Posterior cingulate gyrus (tissue), 11 donors: Measurements from ENCODE around the gene ACACA.

Source experiments
- DNase-seq, 10 donors: peaks; one replicate each; pipeline versions ENCODE4 v3.0.0 to v3.0.0-alpha.2; 2020 to 2021; ENCODE audit warnings: mixed read lengths in 3 of 10
- intact Hi-C: fragments of 100-400 bp; cut with DNase I; formaldehyde crosslinking; loops from one replicate; pipeline ENCODE4 v1.15.1; 2023

Gene ACACA

DNA sequence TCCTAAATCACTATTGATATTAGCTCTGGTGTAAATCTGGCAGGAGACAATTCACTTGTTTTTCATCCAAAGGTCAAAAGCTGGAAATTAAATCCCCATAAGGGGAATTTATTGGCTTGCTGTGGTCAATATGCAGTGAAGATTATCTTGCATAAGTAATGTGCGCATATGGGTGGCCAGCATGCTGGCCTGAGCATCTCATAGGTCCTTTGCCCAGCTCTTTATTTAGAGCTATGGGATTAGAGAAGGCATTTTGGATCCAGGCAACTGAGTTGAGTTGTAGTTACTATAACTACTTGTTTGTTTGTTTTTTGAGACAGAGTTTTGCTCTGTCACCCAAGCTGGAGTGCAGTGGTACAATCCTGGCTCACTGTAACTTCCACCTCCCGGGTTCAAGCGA, 347.1 kb downstream of the ACACA start:
- peak in 1 of 10 donors; percentile 19 for DNase-seq
- intact Hi-C loops, result no loop called here

- no peak for DNase-seq
- intact Hi-C loops, result no loop called here
Measured at GRCh38 chr17:37056622-37057021, 350.0 kb downstream of the ACACA start.

- DNase-seq, result no peak
- intact Hi-C loops, result no loop called here
Measured at GRCh38 chr17:37054894-37055293, 351.7 kb downstream of the ACACA start.

GRCh38 chr17:37052450-37052849, 354.2 kb downstream of the ACACA start:
- no peak for DNase-seq
- intact Hi-C loops, result no loop called here

- intact Hi-C loops, result no loop called here
- DNase-seq, result no peak
Measured at GRCh38 chr17:37051833-37052232, 354.8 kb downstream of the ACACA start.

- intact Hi-C loops, result no loop called here
- DNase-seq, result no peak
Measured at GRCh38 chr17:37051381-37051780, 355.3 kb downstream of the ACACA start.

- intact Hi-C loops, result no loop called here
- DNase-seq, result no peak
Measured at GRCh38 chr17:37050920-37051319, 355.7 kb downstream of the ACACA start.

- intact Hi-C loops, result no loop called here
- no peak for DNase-seq
Measured at GRCh38 chr17:37048811-37049210, 357.8 kb downstream of the ACACA start.

- peak; percentile 69 to 97 (median 89) for DNase-seq
- intact Hi-C loops, result loop anchor here (1.0 to 2.0 kb wide), 2 partner anchors 99 to 418 kb away; partner anchors contain the start of gene AATF
Measured at GRCh38 chr17:37047631-37048104, 359.0 kb downstream of the ACACA start.

DNA sequence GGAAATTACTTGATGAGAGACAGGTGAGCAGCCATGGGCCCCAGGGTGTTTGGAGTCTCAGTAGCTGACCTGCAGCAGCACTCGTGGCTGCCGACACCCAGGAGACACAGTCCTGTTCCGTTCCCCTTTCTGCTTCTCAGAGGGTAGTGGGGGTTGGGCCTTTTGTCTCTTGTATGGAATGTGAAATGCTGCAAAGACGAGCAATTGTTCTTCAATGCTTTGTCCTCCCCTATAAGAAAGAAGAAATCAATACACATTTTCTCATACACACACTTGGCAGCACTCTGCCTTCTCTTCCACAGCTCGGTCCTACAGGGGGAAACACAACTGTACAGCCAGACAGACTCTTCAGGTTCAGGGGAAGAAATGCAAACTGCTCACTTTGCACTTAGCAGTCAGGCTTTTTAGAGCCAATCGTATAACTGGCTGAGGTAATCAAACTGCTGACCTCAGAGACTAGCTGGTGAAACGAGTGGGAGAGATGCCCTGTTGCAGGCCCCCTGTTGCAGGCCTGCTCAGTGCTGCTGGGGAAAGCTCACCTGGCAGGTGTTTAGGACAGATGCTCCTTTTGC, 361.2 kb downstream of the ACACA start:
- intact Hi-C loops, result no loop called here
- DNase-seq, result no peak

- no peak for DNase-seq
- intact Hi-C loops, result no loop called here
Measured at GRCh38 chr17:37043201-37043600, 363.4 kb downstream of the ACACA start.

DNA sequence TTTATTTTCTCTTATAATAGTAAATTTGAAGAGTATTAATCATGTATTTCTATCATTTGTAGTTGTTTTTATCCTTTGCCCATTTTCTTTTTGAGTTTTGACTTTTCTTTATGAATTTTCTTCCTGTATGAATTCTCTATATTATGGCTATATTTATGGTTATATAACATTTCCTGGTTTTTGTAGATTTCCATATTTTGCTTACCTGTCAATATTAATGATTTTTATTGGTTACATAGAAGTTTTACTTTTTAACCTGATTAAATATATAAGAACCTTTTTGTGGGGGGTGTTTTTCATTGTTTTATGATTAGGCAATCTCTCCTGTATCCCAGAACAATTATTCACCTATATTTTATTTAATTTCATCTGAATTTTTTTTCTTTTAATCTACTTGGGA, 364.7 kb downstream of the ACACA start:
- no peak for DNase-seq
- intact Hi-C loops, result no loop called here

DNA sequence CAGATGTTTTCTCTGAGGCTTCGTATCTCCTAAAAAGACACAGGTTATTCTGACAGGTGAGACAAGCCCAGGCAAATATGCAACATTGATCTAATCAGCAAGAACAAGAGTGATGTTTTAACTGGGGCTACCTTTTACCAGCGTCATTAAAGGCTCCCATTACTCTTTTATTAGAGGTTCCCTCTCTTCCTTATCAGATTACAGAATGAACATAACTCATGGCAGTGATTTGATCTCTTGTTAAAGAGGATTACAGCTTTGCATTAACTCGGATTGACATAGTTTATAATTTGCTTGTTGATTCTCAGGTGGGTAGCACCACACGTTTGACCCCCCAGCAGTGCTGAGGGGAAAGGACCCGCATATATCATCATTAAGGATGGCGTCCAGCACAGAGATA, 367.4 kb downstream of the ACACA start:
- DNase-seq, result no peak
- intact Hi-C loops, result no loop called here

GRCh38 chr17:37037590-37038155, 369.0 kb downstream of the ACACA start:
- intact Hi-C loops, result no loop called here
- DNase-seq, result no peak
